Measurements from ENCODE around the gene HELZ.

DNA sequence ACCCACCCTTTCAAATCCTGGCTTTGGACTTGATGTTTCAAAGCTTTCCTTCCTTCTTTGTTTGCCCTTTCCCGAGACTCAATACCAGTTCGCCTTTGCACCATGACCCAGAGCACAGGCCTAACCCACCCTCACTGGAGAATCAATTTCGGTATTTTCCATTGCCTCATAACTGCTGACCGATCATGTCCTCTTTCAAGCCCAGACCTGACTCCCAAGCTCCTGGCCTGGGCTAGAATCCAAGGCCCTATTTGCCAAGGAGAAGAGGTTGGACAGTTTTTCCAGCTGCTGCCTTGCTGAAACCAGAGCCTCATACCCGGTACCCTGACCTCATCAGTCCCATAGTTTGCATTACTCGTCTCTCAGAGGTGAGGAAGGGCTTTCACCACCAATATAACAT, 35.3 kb upstream of the HELZ start:
- TF ChIP-seq NRF1 (IDR thresholded peaks at IDR 0.05; ENCODE audit: low read depth, low read length) (no peak), HDAC2 (IDR thresholded peaks at IDR 0.05; ENCODE audit: borderline replicate concordance in 1 of 2, low read depth in 2 of 2, low read length in 2 of 2) (no peak), JUND (IDR thresholded peaks at IDR 0.05; ENCODE audit: low read length) (no peak), GABPA (IDR thresholded peaks at IDR 0.05; ENCODE audit: borderline replicate concordance, insufficient read depth, low read length) (no peak), SIN3A (conservative IDR thresholded peaks at IDR 0.05 in 1 of 2, IDR thresholded peaks at IDR 0.05 in 1 of 2; ENCODE audit: low read depth in 1 of 2, low read length in 2 of 2) (no peak)
- TF ChIP-seq, protein P1, sequence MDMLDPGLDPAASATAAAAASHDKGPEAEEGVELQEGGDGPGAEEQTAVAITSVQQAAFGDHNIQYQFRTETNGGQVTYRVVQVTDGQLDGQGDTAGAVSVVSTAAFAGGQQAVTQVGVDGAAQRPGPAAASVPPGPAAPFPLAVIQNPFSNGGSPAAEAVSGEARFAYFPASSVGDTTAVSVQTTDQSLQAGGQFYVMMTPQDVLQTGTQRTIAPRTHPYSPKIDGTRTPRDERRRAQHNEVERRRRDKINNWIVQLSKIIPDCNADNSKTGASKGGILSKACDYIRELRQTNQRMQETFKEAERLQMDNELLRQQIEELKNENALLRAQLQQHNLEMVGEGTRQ (IDR thresholded peaks at IDR 0.05; ENCODE audit: low read length), result no peak
